HL-60 (cell line): ENCODE measurements around the gene GCAT.

Experiments
- DNase-seq, 2 experiments: peaks; one replicate each; pipeline ENCODE4 v3.0.0-alpha.2; 2010 to 2020; ENCODE audit warnings: low read depth in 1 of 2, low spot score in 1 of 2
- H3K27ac ChIP-seq: fragments of 250-450 bp; sonication (Bioruptor Pico); replicated peaks from 2 replicates; pipeline ENCODE4 v1.5.1; 2020; ENCODE audit warnings: mild to moderate bottlenecking, moderate library complexity
- H3K27me3 ChIP-seq: fragments of 250-450 bp; sonication (Bioruptor Pico); 2 replicates; pipeline ENCODE4 v1.5.1; 2021; ENCODE audit warnings: mild to moderate bottlenecking, moderate library complexity; ENCODE audit not compliant: insufficient read depth, poor library complexity, severe bottlenecking
- H3K4me3 ChIP-seq: replicated peaks from 2 replicates; pipeline ENCODE4 v1.5.1; 2011; ENCODE audit warnings: mild to moderate bottlenecking, control low read depth, low read length; ENCODE audit not compliant: insufficient read depth
- GABPA ChIP-seq: IDR thresholded peaks from 2 replicates; pipeline ENCODE4 v1.6.1; 2012; ENCODE audit warnings: low read depth
- POLR2AphosphoS5 ChIP-seq: IDR thresholded peaks from 2 replicates; pipeline ENCODE4 v1.6.1; 2012; ENCODE audit warnings: low read depth
- SPI1 ChIP-seq: IDR thresholded peaks from 2 replicates; pipeline ENCODE4 v1.6.1; 2012; ENCODE audit warnings: low read depth, mild to moderate bottlenecking, borderline replicate concordance
- TF ChIP-seq, protein P1 (sequence below): IDR thresholded peaks from 2 replicates; pipeline ENCODE4 v1.6.1; 2012; ENCODE audit warnings: low read depth; ENCODE audit not compliant: insufficient replicate concordance
- TF ChIP-seq, protein P2 (sequence below): IDR thresholded peaks from one replicate; pipeline ENCODE4 v1.5.1; 2011; ENCODE audit warnings: low read length, control low read depth, inconsistent platforms; ENCODE audit not compliant: insufficient read depth

The GCAT gene

DNA sequence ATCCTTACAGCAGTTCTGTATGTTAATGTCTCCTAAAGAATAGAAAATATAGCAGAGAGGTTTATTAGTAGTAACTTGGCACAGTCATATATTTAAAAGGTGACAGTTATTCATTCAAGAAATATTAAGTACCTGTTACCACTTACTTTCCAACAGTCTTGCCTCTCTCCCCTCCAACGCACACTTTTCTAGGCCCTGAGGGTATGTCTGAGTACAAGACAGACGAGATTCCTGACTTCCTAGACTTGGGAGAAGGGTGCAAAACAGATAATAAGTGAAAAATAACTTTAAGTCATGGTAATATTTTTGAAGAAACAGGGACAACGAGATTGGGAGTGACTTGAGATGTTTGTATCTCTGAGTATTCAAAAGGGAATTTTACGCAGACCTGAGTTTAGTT is 43.1 kb downstream of the GCAT start:
- Histone ChIP-seq H3K4me3 (no peak overlapping the region), H3K27me3 (no peaks in the 10 kb centered on the region), H3K27ac (no peak overlapping the region)
- TF ChIP-seq SPI1 = no peak
- TF ChIP-seq, protein P1, sequence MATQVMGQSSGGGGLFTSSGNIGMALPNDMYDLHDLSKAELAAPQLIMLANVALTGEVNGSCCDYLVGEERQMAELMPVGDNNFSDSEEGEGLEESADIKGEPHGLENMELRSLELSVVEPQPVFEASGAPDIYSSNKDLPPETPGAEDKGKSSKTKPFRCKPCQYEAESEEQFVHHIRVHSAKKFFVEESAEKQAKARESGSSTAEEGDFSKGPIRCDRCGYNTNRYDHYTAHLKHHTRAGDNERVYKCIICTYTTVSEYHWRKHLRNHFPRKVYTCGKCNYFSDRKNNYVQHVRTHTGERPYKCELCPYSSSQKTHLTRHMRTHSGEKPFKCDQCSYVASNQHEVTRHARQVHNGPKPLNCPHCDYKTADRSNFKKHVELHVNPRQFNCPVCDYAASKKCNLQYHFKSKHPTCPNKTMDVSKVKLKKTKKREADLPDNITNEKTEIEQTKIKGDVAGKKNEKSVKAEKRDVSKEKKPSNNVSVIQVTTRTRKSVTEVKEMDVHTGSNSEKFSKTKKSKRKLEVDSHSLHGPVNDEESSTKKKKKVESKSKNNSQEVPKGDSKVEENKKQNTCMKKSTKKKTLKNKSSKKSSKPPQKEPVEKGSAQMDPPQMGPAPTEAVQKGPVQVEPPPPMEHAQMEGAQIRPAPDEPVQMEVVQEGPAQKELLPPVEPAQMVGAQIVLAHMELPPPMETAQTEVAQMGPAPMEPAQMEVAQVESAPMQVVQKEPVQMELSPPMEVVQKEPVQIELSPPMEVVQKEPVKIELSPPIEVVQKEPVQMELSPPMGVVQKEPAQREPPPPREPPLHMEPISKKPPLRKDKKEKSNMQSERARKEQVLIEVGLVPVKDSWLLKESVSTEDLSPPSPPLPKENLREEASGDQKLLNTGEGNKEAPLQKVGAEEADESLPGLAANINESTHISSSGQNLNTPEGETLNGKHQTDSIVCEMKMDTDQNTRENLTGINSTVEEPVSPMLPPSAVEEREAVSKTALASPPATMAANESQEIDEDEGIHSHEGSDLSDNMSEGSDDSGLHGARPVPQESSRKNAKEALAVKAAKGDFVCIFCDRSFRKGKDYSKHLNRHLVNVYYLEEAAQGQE = no peak
- TF ChIP-seq GABPA = no peak
- TF ChIP-seq POLR2AphosphoS5 = no peak
- TF ChIP-seq, protein P2, sequence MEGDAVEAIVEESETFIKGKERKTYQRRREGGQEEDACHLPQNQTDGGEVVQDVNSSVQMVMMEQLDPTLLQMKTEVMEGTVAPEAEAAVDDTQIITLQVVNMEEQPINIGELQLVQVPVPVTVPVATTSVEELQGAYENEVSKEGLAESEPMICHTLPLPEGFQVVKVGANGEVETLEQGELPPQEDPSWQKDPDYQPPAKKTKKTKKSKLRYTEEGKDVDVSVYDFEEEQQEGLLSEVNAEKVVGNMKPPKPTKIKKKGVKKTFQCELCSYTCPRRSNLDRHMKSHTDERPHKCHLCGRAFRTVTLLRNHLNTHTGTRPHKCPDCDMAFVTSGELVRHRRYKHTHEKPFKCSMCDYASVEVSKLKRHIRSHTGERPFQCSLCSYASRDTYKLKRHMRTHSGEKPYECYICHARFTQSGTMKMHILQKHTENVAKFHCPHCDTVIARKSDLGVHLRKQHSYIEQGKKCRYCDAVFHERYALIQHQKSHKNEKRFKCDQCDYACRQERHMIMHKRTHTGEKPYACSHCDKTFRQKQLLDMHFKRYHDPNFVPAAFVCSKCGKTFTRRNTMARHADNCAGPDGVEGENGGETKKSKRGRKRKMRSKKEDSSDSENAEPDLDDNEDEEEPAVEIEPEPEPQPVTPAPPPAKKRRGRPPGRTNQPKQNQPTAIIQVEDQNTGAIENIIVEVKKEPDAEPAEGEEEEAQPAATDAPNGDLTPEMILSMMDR = no peak
- no peak for DNase-seq

DNA sequence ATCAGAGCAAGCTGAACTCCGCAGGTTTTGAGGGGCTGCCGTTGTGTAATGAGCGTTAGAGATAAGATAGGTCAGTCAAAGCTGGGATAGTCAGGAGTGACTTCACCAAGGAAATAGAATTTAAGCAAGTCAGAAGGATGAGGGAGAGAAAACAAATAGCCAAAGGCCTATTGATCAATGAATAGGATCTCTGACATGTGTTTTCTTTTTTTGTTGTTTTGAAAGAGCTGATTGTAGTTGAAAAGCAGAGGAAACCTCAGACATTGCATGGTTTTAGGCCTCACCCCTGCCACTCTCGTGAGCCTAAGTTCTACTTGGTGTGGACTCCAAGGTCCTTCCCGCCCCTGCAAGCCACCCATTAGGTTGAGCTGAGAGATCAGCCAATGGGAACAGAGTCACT is 44.7 kb downstream of the GCAT start:
- no peaks in the 10 kb centered on the region for H3K27me3 ChIP-seq
- TF ChIP-seq POLR2AphosphoS5 (no peak), SPI1 (no peak)
- TF ChIP-seq, protein P1 = no peak
- TF ChIP-seq, protein P2 = no peak
- DNase-seq = no peak
- H3K4me3 ChIP-seq = no peak overlapping the region
- no peak overlapping the region for H3K27ac ChIP-seq

DNA sequence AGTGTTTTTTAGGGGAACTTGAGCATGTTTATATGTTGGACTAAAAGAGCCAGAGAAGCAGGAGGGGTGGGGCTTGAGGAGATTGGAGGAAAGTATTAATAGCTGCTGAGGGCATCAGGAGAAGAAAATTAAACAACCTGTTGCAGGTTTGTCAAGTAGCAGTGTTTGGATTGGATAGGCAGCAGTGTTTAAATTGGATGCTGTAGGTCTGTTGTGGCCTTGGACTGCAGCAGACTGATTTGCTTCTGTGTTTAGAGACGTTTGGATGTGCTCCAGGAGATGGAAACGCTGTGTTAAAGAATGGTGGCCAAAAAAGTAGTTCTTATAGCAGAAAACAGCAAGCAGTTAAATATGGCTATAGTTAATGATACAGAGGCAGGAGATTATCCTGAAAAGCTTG is 47.2 kb downstream of the GCAT start:
- H3K27ac ChIP-seq = no peak overlapping the region
- no peak for TF ChIP-seq SPI1
- TF ChIP-seq GABPA = no peak
- TF ChIP-seq, protein P2 = no peak
- TF ChIP-seq, protein P1 = no peak
- TF ChIP-seq POLR2AphosphoS5 = no peak
- no peak overlapping the region for H3K4me3 ChIP-seq
- no peaks in the 10 kb centered on the region for H3K27me3 ChIP-seq
- no peak for DNase-seq
